AG20443 (cell line): ENCODE results near the gene JUNB.

Source experiments
- DNase-seq: peaks from one replicate; pipeline ENCODE4 v3.0.0; 2012; ENCODE audit warnings: low spot score, mixed read lengths

JUNB gene

GRCh38 chr19:12774588-12775555, 16.4 kb upstream of the JUNB start, which contains the start of gene HOOK2:
Gene HOOK2, minus strand, starts transcription at chr19:12775552. Its CDS starts 103 bp downstream, at chr19:12775449.
- DNase-seq = no peak

- DNase-seq = peak; percentile 83
These were observed 13.9 kb upstream of the JUNB start for GRCh38 chr19:12777217-12778016.

- peak; percentile 67 for DNase-seq
These were observed 13.0 kb upstream of the JUNB start for GRCh38 chr19:12778017-12778904.

- no peak for DNase-seq
These were observed 12.5 kb upstream of the JUNB start for GRCh38 chr19:12778905-12779161.

GRCh38 chr19:12779162-12779993, 11.9 kb upstream of the JUNB start:
- peak; percentile 50 for DNase-seq

GRCh38 chr19:12782174-12782423, 9.2 kb upstream of the JUNB start:
- DNase-seq = no peak

- DNase-seq = peak; percentile 87
These were observed 8.6 kb upstream of the JUNB start for GRCh38 chr19:12782424-12783290.

- DNase-seq = no peak
These were observed 7.9 kb upstream of the JUNB start for GRCh38 chr19:12783291-12783848.

- DNase-seq = no peak
These were observed 7.4 kb upstream of the JUNB start for GRCh38 chr19:12783849-12784393.

- DNase-seq = no peak
These were observed 6.9 kb upstream of the JUNB start for GRCh38 chr19:12784394-12784870.

GRCh38 chr19:12784871-12785430, 6.3 kb upstream of the JUNB start:
- DNase-seq = no peak

- no peak for DNase-seq
These were observed 5.8 kb upstream of the JUNB start for GRCh38 chr19:12785431-12786031.

GRCh38 chr19:12786141-12786870, 5.0 kb upstream of the JUNB start:
- no peak for DNase-seq

GRCh38 chr19:12786952-12787351, 4.3 kb upstream of the JUNB start:
- DNase-seq = no peak

GRCh38 chr19:12787458-12787857, 3.8 kb upstream of the JUNB start:
- no peak for DNase-seq

GRCh38 chr19:12788042-12788681, 3.1 kb upstream of the JUNB start:
- no peak for DNase-seq

GRCh38 chr19:12788682-12789097, 2.6 kb upstream of the JUNB start:
- DNase-seq = peak; percentile 67
